ACC112 (cell line): Measurements from ENCODE around the gene CAMK2B.

Experiments used
- H2AFZ ChIP-seq: fragments of 200-600 bp; sonication (generic); one replicate; pipeline ENCODE4 v1.6.0; 2017; ENCODE audit warnings: antibody characterized with exemption, low read length; ENCODE audit not compliant: unreplicated experiment
- H3K27ac ChIP-seq: fragments of 200-600 bp; sonication (generic); 2 replicates; pipeline ENCODE4 v1.5.1; 2014; ENCODE audit warnings: low read depth, mild to moderate bottlenecking, antibody characterized with exemption, low read length, moderate library complexity
- H3K27me3 ChIP-seq: fragments of 200-600 bp; sonication (generic); 2 replicates; pipeline ENCODE4 v1.6.1; 2014; ENCODE audit warnings: mild to moderate bottlenecking, antibody characterized with exemption, low read length, moderate library complexity, mixed read lengths; ENCODE audit not compliant: insufficient read depth
- H3K36me3 ChIP-seq: fragments of 200-600 bp; sonication (generic); 2 replicates; pipeline ENCODE4 v1.6.1; 2016; ENCODE audit warnings: mild to moderate bottlenecking, antibody characterized with exemption, low read length, moderate library complexity, mixed read lengths; ENCODE audit not compliant: insufficient read depth
- H3K4me1 ChIP-seq: fragments of 200-600 bp; sonication (generic); one replicate; pipeline ENCODE4 v1.6.1; 2016; ENCODE audit warnings: low read length, mixed read lengths; ENCODE audit not compliant: insufficient read depth, unreplicated experiment, control insufficient read depth
- H3K4me3 ChIP-seq: fragments of 200-600 bp; sonication (generic); 2 replicates; pipeline ENCODE4 v1.5.1; 2014; ENCODE audit warnings: mild to moderate bottlenecking, low read depth, low read length
- H3K79me2 ChIP-seq: fragments of 200-600 bp; sonication (generic); one replicate; pipeline ENCODE4 v1.6.0; 2016; ENCODE audit warnings: low read length; ENCODE audit not compliant: control insufficient read depth, unreplicated experiment, insufficient read depth

Gene CAMK2B

DNA sequence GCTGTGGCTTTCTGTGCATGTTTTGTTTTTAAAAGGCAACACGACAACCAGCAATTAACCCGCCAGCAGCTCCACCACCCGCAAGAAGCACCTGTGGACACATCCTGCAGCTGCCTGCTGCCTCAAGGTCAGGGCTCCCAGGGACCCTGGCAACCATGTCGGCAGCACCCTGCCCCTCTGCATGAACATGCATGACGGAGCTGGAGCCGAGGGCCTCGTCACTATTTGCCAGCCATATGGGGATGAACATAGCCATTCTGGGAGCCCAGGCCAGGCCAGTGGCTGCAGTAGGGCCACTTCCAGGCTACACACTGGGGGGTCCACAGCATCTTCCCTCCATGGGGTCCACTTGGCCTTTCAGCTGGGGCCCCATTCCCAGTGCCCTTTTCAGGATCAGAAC, 52.9 kb downstream of the CAMK2B start:
- Histone ChIP-seq H3K36me3 (no peaks in the 10 kb centered on the region), H3K4me1 (no peaks in the 10 kb centered on the region), H3K79me2 (no peaks in the 10 kb centered on the region), H3K4me3 (no peak overlapping the region), H3K27me3 (no peaks in the 10 kb centered on the region), H2AFZ (no peak overlapping the region), H3K27ac (no peak overlapping the region)

DNA sequence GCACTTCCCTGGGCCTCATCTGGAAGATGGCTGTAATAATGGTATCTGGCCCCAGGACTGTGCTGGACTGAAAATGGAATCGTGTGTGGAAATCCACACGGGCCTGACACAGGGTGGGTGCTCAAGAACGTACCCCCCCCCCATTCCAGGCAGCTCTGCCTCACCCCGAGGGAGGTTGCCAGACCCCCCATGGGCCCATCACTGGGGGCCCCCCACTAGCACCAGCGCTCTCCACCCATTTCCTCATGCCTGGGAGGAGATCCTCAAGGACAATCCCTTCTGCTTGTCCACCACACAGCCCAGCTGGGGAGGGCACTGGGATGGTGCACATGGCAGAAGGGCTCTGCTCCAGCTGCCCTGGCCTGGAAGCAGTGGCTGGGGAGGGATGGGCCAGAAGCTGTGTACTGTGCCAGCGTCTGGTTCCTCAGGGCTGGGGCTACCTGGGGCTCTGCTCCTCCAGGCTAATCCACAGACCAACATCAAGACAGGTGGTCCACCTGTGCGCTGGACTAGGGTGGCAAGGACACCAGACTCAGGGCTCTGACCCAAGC, 55.4 kb downstream of the CAMK2B start:
- H2AFZ ChIP-seq: no peak overlapping the region
- no peaks in the 10 kb centered on the region for H3K27me3 ChIP-seq
- H3K27ac ChIP-seq: no peak overlapping the region
- H3K4me1 ChIP-seq: no peaks in the 10 kb centered on the region
- H3K4me3 ChIP-seq: no peak overlapping the region
- no peaks in the 10 kb centered on the region for H3K79me2 ChIP-seq
- H3K36me3 ChIP-seq: no peaks in the 10 kb centered on the region

GRCh38 chr7:44269417-44269816, 56.0 kb downstream of the CAMK2B start:
- no peak overlapping the region for H2AFZ ChIP-seq
- no peaks in the 10 kb centered on the region for H3K27me3 ChIP-seq
- H3K4me1 ChIP-seq: no peaks in the 10 kb centered on the region
- H3K27ac ChIP-seq: no peak overlapping the region
- no peaks in the 10 kb centered on the region for H3K79me2 ChIP-seq
- no peak overlapping the region for H3K4me3 ChIP-seq
- H3K36me3 ChIP-seq: no peaks in the 10 kb centered on the region

- Histone ChIP-seq H3K79me2 (no peaks in the 10 kb centered on the region), H3K4me3 (no peak overlapping the region), H3K27ac (no peak overlapping the region), H3K36me3 (no peaks in the 10 kb centered on the region), H3K27me3 (no peaks in the 10 kb centered on the region), H3K4me1 (no peaks in the 10 kb centered on the region), H2AFZ (no peak overlapping the region)
Measured at GRCh38 chr7:44268671-44269070, 56.7 kb downstream of the CAMK2B start.

DNA sequence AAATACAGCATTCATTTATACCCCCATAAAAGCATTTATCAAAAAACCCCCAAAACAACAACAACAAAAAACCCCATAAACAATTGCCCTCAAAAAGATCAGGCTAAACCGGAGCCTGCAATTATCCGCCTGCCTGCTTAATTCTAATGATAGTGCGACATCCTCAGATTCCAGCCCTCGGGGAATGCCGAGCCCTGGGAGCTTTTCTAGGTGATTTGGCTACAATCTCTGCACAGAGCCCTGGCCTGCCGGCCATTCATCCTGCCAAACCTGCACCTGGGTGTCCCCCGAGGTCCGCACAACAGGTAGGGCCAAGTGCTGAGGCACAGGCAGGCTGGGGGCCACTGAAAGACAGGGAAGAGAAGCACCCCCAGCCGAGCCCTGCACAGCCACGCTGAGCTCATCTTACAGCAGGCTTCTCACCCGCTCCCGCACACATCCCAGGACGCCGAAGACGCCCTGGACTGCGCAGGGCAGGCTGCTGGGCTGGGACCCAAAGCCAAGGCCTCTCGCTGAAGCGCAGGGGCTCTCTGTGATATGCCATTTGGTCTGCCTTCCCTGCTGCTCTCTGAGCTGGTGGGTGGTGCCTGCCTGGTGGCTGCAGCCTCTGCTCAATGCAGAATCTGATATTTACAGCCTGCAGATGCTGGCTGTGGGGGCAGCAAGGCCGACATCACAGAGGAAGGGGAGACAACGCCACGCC, 57.5 kb downstream of the CAMK2B start:
- Histone ChIP-seq H3K27ac (no peak overlapping the region), H3K79me2 (no peaks in the 10 kb centered on the region), H3K4me1 (no peaks in the 10 kb centered on the region), H3K4me3 (no peak overlapping the region), H2AFZ (no peak overlapping the region), H3K27me3 (no peaks in the 10 kb centered on the region), H3K36me3 (no peaks in the 10 kb centered on the region)

DNA sequence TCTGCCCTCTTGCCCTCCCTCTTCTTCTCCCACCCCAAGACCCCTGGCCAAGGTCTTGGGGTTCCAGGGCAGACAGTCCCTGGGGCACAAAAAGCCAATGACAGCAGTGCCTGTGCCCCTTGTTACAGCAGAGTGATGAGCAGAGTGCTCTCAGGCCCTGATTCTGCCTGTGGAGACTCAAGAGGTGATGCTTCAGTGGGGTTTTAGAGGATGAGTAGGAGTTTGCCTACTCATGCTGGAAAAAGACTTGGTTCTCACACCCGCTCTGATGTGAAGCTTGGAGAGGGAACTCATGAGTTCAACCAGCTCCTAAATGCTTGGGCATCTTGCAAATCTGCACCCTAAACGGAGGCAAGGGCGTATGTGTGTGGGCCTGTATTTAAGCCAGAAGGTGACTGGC, 58.2 kb downstream of the CAMK2B start:
- no peaks in the 10 kb centered on the region for H3K4me1 ChIP-seq
- no peaks in the 10 kb centered on the region for H3K36me3 ChIP-seq
- no peak overlapping the region for H3K4me3 ChIP-seq
- no peak overlapping the region for H2AFZ ChIP-seq
- H3K79me2 ChIP-seq: no peaks in the 10 kb centered on the region
- H3K27me3 ChIP-seq: no peaks in the 10 kb centered on the region
- no peak overlapping the region for H3K27ac ChIP-seq

DNA sequence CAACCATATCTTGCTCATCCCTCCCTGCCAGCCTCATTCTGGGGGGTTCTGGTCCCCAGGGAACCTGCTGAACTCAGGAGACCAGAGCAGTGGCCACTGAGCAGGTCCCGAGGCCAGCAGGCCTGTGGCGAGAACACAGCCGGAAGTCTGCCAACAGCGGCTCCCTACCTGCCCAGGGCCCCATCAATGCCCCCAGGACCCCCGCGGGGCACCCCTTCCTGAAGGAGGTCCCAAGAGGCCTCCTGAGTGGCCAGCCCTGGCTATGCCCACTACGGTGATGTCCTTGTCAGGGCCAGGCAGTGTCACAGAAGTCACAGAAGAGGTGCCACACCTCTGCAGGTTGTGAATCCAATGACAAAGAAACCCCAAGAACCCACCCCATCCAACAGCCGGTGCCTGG, 58.9 kb downstream of the CAMK2B start:
- Histone ChIP-seq H3K4me1 (no peaks in the 10 kb centered on the region), H3K27me3 (no peaks in the 10 kb centered on the region), H3K36me3 (no peaks in the 10 kb centered on the region), H2AFZ (no peak overlapping the region), H3K27ac (no peak overlapping the region), H3K4me3 (no peak overlapping the region), H3K79me2 (no peaks in the 10 kb centered on the region)

- Histone ChIP-seq H3K27ac (no peak overlapping the region), H3K27me3 (no peaks in the 10 kb centered on the region), H3K79me2 (no peaks in the 10 kb centered on the region), H3K4me3 (no peak overlapping the region), H2AFZ (no peak overlapping the region), H3K4me1 (no peaks in the 10 kb centered on the region), H3K36me3 (no peaks in the 10 kb centered on the region)
Measured at GRCh38 chr7:44265728-44266127, 59.7 kb downstream of the CAMK2B start.

- Histone ChIP-seq H3K4me3 (no peak overlapping the region), H3K27me3 (no peaks in the 10 kb centered on the region), H3K36me3 (no peaks in the 10 kb centered on the region), H3K27ac (no peak overlapping the region), H3K79me2 (no peaks in the 10 kb centered on the region), H3K4me1 (peaks cover 10% of the 10 kb centered on the region), H2AFZ (no peak overlapping the region)
Measured at GRCh38 chr7:44264221-44264931, 61.0 kb downstream of the CAMK2B start.

GRCh38 chr7:44263326-44264082, 61.9 kb downstream of the CAMK2B start:
- H3K27me3 ChIP-seq: no peaks in the 10 kb centered on the region
- H3K4me1 ChIP-seq: peaks cover 19% of the 10 kb centered on the region
- no peak overlapping the region for H3K4me3 ChIP-seq
- no peaks in the 10 kb centered on the region for H3K36me3 ChIP-seq
- no peak overlapping the region for H3K27ac ChIP-seq
- H3K79me2 ChIP-seq: no peaks in the 10 kb centered on the region
- H2AFZ ChIP-seq: no peak overlapping the region
